ENCODE measurements around the gene OVCH2. TPM values are rescaled to one million over a fixed set of nuclear protein-coding genes. Genes with fewer than 3 reads are reported as not detected.
A peak's percentile ranks its signal among the peaks of the same experiment; 100 is the strongest.

OVCH2 gene
- total RNA-seq, 8 experiments from 2014 or later: 0.56 to 0.58 TPM; not detected in 6

GRCh38 chr11:7651140-7651551 is 55.1 kb downstream of the OVCH2 start:
- Histone ChIP-seq H3K4me1 (replicated peaks in 1 of 2) (peaks cover 0 to 10% of the 10 kb centered on the region in 2 donors), H3K27ac (no peak overlapping the region), H3K4me3 (no peak overlapping the region)
- in situ Hi-C loops (cut with MboI; ENCODE audit: low pct_unique_long_range_greater_than_20kb in 2 of 9, low sequenced_read_pairs in 9 of 9, unreplicated experiment in 9 of 9): loop anchor here in 2 of 9 experiments (25.0 kb wide), 1 partner anchor 89 kb away; no protein-coding TSS in a partner anchor
- 67 to 97% (median 80%) methylated on average over 1 to 4 of the region's 5 CpGs; no CpG with 5 or more reads in 6 of the 10 experiments for WGBS, 10 experiments
- no peak for ATAC-seq (replicated peaks in 6 of 8)

- no peak for ATAC-seq (replicated peaks in 6 of 8)
- Histone ChIP-seq H3K4me1 (replicated peaks in 1 of 2) (peaks cover 2 to 11% of the 10 kb centered on the region in 2 donors), H3K4me3 (no peak overlapping the region), H3K27ac (no peak overlapping the region)
- in situ Hi-C loops (cut with MboI; ENCODE audit: low pct_unique_long_range_greater_than_20kb in 2 of 9, low sequenced_read_pairs in 9 of 9, unreplicated experiment in 9 of 9): no loop called here
- 82 to 100% (median 93%) methylated on average over 1 to 2 of the region's 3 CpGs; no CpG with 5 or more reads in 5 of the 10 experiments for WGBS, 10 experiments
Observed at GRCh38 chr11:7648264-7648663, 58.0 kb downstream of the OVCH2 start.

GRCh38 chr11:7646866-7647265 is 59.4 kb downstream of the OVCH2 start:
- no peak for ATAC-seq (replicated peaks in 6 of 8)
- WGBS, 10 experiments: 81 to 100% (median 89%) methylated on average over 1 to 2 of the region's 2 CpGs; no CpG with 5 or more reads in 3 of the 10 experiments
- H3K27ac ChIP-seq: no peak overlapping the region
- H3K4me3 ChIP-seq: no peak overlapping the region
- H3K4me1 ChIP-seq (replicated peaks in 1 of 2): peaks cover 6 to 14% of the 10 kb centered on the region in 2 donors
- in situ Hi-C loops (cut with MboI; ENCODE audit: low pct_unique_long_range_greater_than_20kb in 2 of 9, low sequenced_read_pairs in 9 of 9, unreplicated experiment in 9 of 9): no loop called here

- ATAC-seq (replicated peaks in 6 of 8): no peak
- WGBS, 10 experiments: 50 to 100% (median 81%) methylated on average over 1 to 3 of the region's 3 CpGs; no CpG with 5 or more reads in 1 of the 10 experiments
- in situ Hi-C loops (cut with MboI; ENCODE audit: low pct_unique_long_range_greater_than_20kb in 2 of 9, low sequenced_read_pairs in 9 of 9, unreplicated experiment in 9 of 9): no loop called here
- H3K4me3 ChIP-seq: no peak overlapping the region
- H3K4me1 ChIP-seq (replicated peaks in 1 of 2): peaks cover 6 to 14% of the 10 kb centered on the region in 2 donors
- no peak overlapping the region for H3K27ac ChIP-seq
Observed at GRCh38 chr11:7645206-7645605, 61.1 kb downstream of the OVCH2 start.

- Histone ChIP-seq H3K27ac (no peak overlapping the region), H3K4me1 (replicated peaks in 1 of 2) (peaks cover 6 to 14% of the 10 kb centered on the region in 2 donors), H3K4me3 (no peak overlapping the region)
- ATAC-seq (replicated peaks in 6 of 8): peak in 3 of 8 experiments; percentile 32 to 55 (median 49)
- in situ Hi-C loops (cut with MboI; ENCODE audit: low pct_unique_long_range_greater_than_20kb in 2 of 9, low sequenced_read_pairs in 9 of 9, unreplicated experiment in 9 of 9): no loop called here
- 4 to 86% (median 41%) methylated on average over 1 to 4 of the region's 4 CpGs for WGBS, 10 experiments
Observed at GRCh38 chr11:7643314-7643713, 63.0 kb downstream of the OVCH2 start.

GRCh38 chr11:7642747-7643146 is 63.5 kb downstream of the OVCH2 start:
- in situ Hi-C loops (cut with MboI; ENCODE audit: low pct_unique_long_range_greater_than_20kb in 2 of 9, low sequenced_read_pairs in 9 of 9, unreplicated experiment in 9 of 9): no loop called here
- 0 to 100% (median 57%) methylated on average over 1 to 4 of the region's 4 CpGs; no CpG with 5 or more reads in 2 of the 10 experiments for WGBS, 10 experiments
- H3K4me1 ChIP-seq (replicated peaks in 1 of 2): peaks cover 6 to 14% of the 10 kb centered on the region in 2 donors
- ATAC-seq (replicated peaks in 6 of 8): no peak
- no peak overlapping the region for H3K4me3 ChIP-seq
- H3K27ac ChIP-seq: no peak overlapping the region

- WGBS, 10 experiments: 74 to 100% (median 94%) methylated on average over 2 to 6 of the region's 6 CpGs; no CpG with 5 or more reads in 1 of the 10 experiments
- Histone ChIP-seq H3K27ac (no peak overlapping the region), H3K4me1 (replicated peaks in 1 of 2) (peaks cover 6 to 8% of the 10 kb centered on the region in 2 donors), H3K4me3 (no peak overlapping the region)
- ATAC-seq (replicated peaks in 6 of 8): no peak
- in situ Hi-C loops (cut with MboI; ENCODE audit: low pct_unique_long_range_greater_than_20kb in 2 of 9, low sequenced_read_pairs in 9 of 9, unreplicated experiment in 9 of 9): no loop called here
Observed at GRCh38 chr11:7640816-7641215, 65.5 kb downstream of the OVCH2 start.

- peaks cover 8 to 11% of the 10 kb centered on the region in 2 donors for H3K4me1 ChIP-seq (replicated peaks in 1 of 2)
- no peak overlapping the region for H3K27ac ChIP-seq
- ATAC-seq (replicated peaks in 6 of 8): peak in 1 of 8 experiments; percentile 46
- in situ Hi-C loops (cut with MboI; ENCODE audit: low pct_unique_long_range_greater_than_20kb in 2 of 9, low sequenced_read_pairs in 9 of 9, unreplicated experiment in 9 of 9): no loop called here
- 47 to 96% (median 67%) methylated on average over 2 to 4 of the region's 5 CpGs; no CpG with 5 or more reads in 6 of the 10 experiments for WGBS, 10 experiments
- no peak overlapping the region for H3K4me3 ChIP-seq
Observed at GRCh38 chr11:7639643-7640025, 66.6 kb downstream of the OVCH2 start.

Other genes with a start within 250 kb of the OVCH2 start
- 10 to 100 TPM in 3 of 8 experiments, 1 to 10 TPM in 1, under 1 TPM in 4; 0.13 to 91.8 (median 2.1) TPM for gene OLFML1, start 221.0 kb downstream of the OVCH2 start, total RNA-seq
- gene PPFIBP2, start 192.5 kb downstream of the OVCH2 start, total RNA-seq: 100 to 1,000 TPM in 1 of 8 experiments, 10 to 100 TPM in 3, 1 to 10 TPM in 3, under 1 TPM in 1; 0.92 to 132 (median 10.5) TPM
- 10 to 100 TPM in 3 of 8 experiments, 1 to 10 TPM in 3, under 1 TPM in 2; 0.54 to 16.3 (median 3.1) TPM for gene CYB5R2, start 33.0 kb downstream of the OVCH2 start, total RNA-seq
- gene OR5P2, start 90.5 kb upstream of the OVCH2 start, total RNA-seq: 1 to 10 TPM in 1 of 8 experiments, under 1 TPM in 2, not detected in 5; 0.25 to 1.4 (median 0.70) TPM
- gene OR5P3, start 124.4 kb upstream of the OVCH2 start, total RNA-seq: 1 to 10 TPM in 1 of 8 experiments, under 1 TPM in 3, not detected in 4; 0.33 to 2.0 (median 0.67) TPM
- 1 to 10 TPM in 1 of 8 experiments, under 1 TPM in 4, not detected in 3; 0.04 to 1.2 (median 0.46) TPM for gene OR10A6, start 224.8 kb upstream of the OVCH2 start, total RNA-seq
- gene OR10A3, start 235.2 kb upstream of the OVCH2 start, total RNA-seq: under 1 TPM in 4 of 8 experiments, not detected in 4; 0.24 to 0.58 (median 0.35) TPM